GM19324 (cell line): ENCODE measurements around the gene NOL9.

ENCODE experiments used
- ATAC-seq: cut with Tn5 transposase; IDR thresholded peaks from one replicate; pipeline ENCODE4 v1.9.1; 2021; ENCODE audit warnings: mild to moderate bottlenecking, moderate library complexity; ENCODE audit not compliant: unreplicated experiment, low FRiP score

NOL9 gene

GRCh38 chr1:6474815-6475282 is 79.5 kb downstream of the NOL9 start:
- no peak for ATAC-seq

DNA sequence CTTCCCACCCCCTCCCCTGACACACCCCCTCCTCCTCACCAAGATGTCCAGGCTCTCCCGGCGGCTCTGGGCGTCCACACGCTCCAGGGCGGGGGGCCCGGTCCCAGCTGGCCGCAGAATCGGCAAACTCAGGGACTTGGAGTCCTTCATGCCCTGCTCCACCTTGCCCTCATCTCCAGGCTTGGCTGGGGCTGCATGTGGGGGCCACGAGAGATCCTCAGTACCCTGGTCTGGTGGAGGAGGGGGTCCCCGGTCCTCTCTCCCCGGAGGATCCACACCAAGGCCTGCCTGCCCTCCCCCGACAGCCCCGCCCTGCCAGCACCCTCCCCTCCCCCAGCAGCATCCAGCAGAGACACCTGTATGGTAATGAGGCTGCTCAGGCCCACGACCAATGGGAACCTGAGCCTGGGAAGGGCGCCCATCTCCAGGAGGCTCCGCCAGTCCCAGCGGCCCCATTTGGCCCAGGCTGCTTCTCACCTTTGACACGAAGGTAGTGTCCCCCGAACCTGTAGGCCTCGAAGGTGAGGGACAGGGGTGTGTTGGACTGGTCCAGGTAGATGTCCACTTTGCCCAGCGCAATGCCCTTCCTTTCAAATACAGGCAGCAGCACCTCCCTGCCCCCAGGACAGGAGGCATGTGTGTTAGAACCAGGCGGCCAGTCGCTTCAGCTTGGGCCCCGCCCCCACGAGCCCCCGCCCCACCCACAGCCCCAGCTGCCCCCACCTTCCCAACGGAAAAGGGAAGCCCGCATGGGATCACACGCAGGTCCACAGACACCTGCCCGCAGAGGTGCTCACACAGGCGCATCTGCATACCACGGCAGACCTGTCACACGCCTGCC is 80.1 kb downstream of the NOL9 start:
- no peak for ATAC-seq

DNA sequence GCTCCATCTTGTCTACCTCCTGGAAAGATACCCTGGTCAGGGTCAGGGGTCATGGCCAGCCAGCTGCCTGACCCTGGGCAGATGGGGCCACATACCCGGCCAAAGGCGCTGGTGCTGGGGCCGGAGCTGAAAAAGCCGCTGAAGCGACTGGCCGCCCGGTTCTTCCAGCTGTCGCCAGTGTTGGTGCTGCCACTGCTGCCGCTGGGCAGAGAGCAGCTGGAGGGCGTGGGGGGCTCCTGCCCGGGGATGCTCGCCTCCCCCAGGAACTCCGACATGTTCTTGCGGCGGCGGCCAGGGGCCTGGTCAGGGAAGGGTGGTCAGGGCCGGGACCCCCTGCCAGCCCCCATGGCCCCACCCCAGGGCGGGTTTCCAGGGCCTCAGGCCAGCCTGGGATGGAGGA is 81.2 kb downstream of the NOL9 start:
- no peak for ATAC-seq

- no peak for ATAC-seq
Observed at GRCh38 chr1:6472391-6472790, 81.9 kb downstream of the NOL9 start.

DNA sequence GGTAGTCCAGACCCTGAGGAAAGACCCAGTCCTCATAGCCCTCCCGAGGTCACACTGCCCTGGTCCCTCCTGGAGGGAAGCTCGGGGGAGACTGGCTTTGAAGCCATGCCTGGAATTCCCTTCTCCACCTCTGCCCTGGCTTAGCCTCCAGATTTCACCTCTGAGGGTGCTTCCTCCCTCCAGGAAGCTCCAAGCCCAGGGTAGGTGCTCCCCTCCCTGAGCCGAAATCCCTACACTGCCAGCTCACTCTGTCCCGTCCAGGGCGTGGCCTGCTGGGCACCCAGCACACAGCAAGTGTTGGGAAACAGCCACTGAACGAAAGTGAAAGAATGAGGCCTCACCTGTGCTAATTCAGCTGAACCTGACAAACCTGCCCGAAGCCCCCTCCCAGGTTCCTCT is 82.3 kb downstream of the NOL9 start:
- ATAC-seq = no peak
